Heart right ventricle (tissue), 16 donors: Measurements from ENCODE around the gene LGALS12. TPM values are rescaled to one million over a fixed set of nuclear protein-coding genes. Genes with fewer than 3 reads are reported as not detected.
"Not testable (repeated sequence)": the region's sequence is repeated elsewhere in the genome, so short reads cannot be mapped to it uniquely, and the experiment has no call there.

Experiments
- ATAC-seq, 8 donors: fragments of 200-7000 bp; cut with Tn5 transposase; one replicate each; pipeline ENCODE4 v1.9.1; 2020; ENCODE audit warnings: mild to moderate bottlenecking in 8 of 8, moderate library complexity in 8 of 8, moderate number of reproducible peaks in 1 of 8
- DNase-seq, 2 donors: peaks; one replicate each; pipeline ENCODE4 v3.0.0-alpha.2; 2020
- H3K27ac ChIP-seq, 10 donors: fragments of 200-600 bp; sonication (generic) in 2 of 10; one replicate each; pipeline versions ENCODE4 v1.5.0 to v1.8.0; 2020 to 2022; ENCODE audit warnings: mild to moderate bottlenecking in 3 of 10
- H3K27me3 ChIP-seq, 7 donors: fragments of 200-600 bp; one replicate each; pipeline ENCODE4 v1.8.0; 2021 to 2022; ENCODE audit warnings: mild to moderate bottlenecking in 2 of 7
- H3K36me3 ChIP-seq, 9 donors: fragments of 200-600 bp; sonication (generic) in 1 of 9; one replicate each; pipeline versions ENCODE4 v1.5.0 to v1.8.0; 2020 to 2022; ENCODE audit warnings: mild to moderate bottlenecking in 2 of 9
- H3K4me1 ChIP-seq, 9 donors: fragments of 200-600 bp; sonication (generic) in 1 of 9; one replicate each; pipeline versions ENCODE4 v1.5.0 to v1.8.0; 2020 to 2022; ENCODE audit warnings: mild to moderate bottlenecking in 4 of 9
- H3K4me3 ChIP-seq, 10 donors: fragments of 200-600 bp; sonication (generic) in 2 of 10; one replicate each; pipeline versions ENCODE4 v1.5.0 to v1.8.0; 2020 to 2022; ENCODE audit warnings: mild to moderate bottlenecking in 7 of 10, moderate library complexity in 2 of 10
- H3K9me3 ChIP-seq, 11 donors: fragments of 200-600 bp in 10 of 11; sonication (generic) in 2 of 11; one replicate each; pipeline versions ENCODE4 v1.5.0 to v1.8.0; 2013 to 2022; ENCODE audit warnings: mild to moderate bottlenecking in 2 of 11, control low read depth in 1 of 11, moderate library complexity in 1 of 11
- WGBS, 2 donors: extraction: QIAGEN DNeasy Blood & Tissue Kit; methylation state at CpG; one replicate each; pipeline ENCODE4 v1.1.7; 2013; ENCODE audit warnings: inconsistent platforms in 1 of 2; 5-methylcytosine and 5-hydroxymethylcytosine counted together
- intact Hi-C, 10 donors: fragments of 100-400 bp; cut with DNase I; formaldehyde crosslinking; loops; one replicate each; pipeline versions ENCODE4 v1.11.1 to v1.14.2; 2022
- polyA plus RNA-seq, 2 donors: library from polyadenylated mRNA; stranded (reverse); fragments of 200-250 nt; gene quantifications; one replicate each; pipeline ENCODE4 v1.2.3, GENCODE V29; 2013
- total RNA-seq, 10 donors: library from RNA; stranded (reverse); fragmentation: NEBNext Ultra II Directional in 3 of 10; extraction: Animal tissue kit (Norgen Biotek cat#: 25700) in 3 of 10; gene quantifications; one replicate each; pipeline versions ENCODE4 v1.2.1 to v1.2.4, GENCODE V29; 2021 to 2023
- TF ChIP-seq, protein P1 (sequence below), 9 donors: fragments of 200-600 bp; sonication (generic) in 2 of 9; IDR thresholded peaks; one replicate each; pipeline versions ENCODE4 v1.5.0 to v1.8.0; 2021 to 2022; ENCODE audit warnings: antibody characterized with exemption in 9 of 9, mild to moderate bottlenecking in 5 of 9, moderate library complexity in 1 of 9
- donor health status: Arrhythmogenic right ventricular cardiomyopathy.
- donor health status: ischemic (EF 13 %, LVEDD 7.1; RV severe dilation, severe dysfunction).
- donor health status: healthy with polysubstance abuse.
- donor health status: DM: no; HTN: yes; CAD: no.
- donor health status: DM: no; HTN: no; CAD: no.
- donor health status: ischemic (EF 25% LVEDD 6.9; RV normal size, moderate dysfunction).
- donor health status: ischemic (EF 25% LVEDD 5.7; RV mildly dilated, moderate dysfunction).
- donor health status: healthy.
- donor health status: DM: yes; HTN: yes; CAD: no.
- donor health status: Ischemic cardiomyopathy.
- donor health status: ischemic (EF 35%, LVEDD 5.7; RV mildly dilated, moderate dysfunction).
- donor health status: nonischemic (EF 11% LVEDD 7.7; RV severe dilation, severe dysfunction).
- donor health status: DM: yes; HTN: yes; CAD: no.
- donor health status: PGD.
- donor health status: ischemic (EF 29% LVEDD 5.4; RV normal size, mild dysfunction).
- donor health status: nonischemic (EF 23%, LVEDD 6.1; RV moderate dilation, normal function).

LGALS12 gene
- total and polyA plus RNA-seq, 12 donors: 0.61 to 6.9 (median 1.2) TPM; not detected in 3

- TF ChIP-seq, protein P1, sequence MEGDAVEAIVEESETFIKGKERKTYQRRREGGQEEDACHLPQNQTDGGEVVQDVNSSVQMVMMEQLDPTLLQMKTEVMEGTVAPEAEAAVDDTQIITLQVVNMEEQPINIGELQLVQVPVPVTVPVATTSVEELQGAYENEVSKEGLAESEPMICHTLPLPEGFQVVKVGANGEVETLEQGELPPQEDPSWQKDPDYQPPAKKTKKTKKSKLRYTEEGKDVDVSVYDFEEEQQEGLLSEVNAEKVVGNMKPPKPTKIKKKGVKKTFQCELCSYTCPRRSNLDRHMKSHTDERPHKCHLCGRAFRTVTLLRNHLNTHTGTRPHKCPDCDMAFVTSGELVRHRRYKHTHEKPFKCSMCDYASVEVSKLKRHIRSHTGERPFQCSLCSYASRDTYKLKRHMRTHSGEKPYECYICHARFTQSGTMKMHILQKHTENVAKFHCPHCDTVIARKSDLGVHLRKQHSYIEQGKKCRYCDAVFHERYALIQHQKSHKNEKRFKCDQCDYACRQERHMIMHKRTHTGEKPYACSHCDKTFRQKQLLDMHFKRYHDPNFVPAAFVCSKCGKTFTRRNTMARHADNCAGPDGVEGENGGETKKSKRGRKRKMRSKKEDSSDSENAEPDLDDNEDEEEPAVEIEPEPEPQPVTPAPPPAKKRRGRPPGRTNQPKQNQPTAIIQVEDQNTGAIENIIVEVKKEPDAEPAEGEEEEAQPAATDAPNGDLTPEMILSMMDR (IDR thresholded peaks at IDR 0.05): no peak
- H3K27ac ChIP-seq: no peak overlapping the region
- DNase-seq: no peak
Measured at GRCh38 chr11:63527667-63528066, 21.8 kb downstream of the LGALS12 start.

GRCh38 chr11:63528156-63528555, 22.3 kb downstream of the LGALS12 start:
- intact Hi-C loops, ATAC-seq, H3K4me3 ChIP-seq, DNase-seq, H3K36me3 ChIP-seq, H3K27me3 ChIP-seq, H3K27ac ChIP-seq: not testable (repeated sequence)
- WGBS, 2 donors: 17 to 34% methylated on average over 7 to 8 of the region's 11 CpGs
- H3K4me1 ChIP-seq: peaks cover 0 to 18% (median 0%) of the 10 kb centered on the region in 9 donors
- peaks cover 0 to 12% (median 0%) of the 10 kb centered on the region in 11 donors for H3K9me3 ChIP-seq

More at GRCh38 chr11:63527667-63528066, 21.8 kb downstream of the LGALS12 start:
- no peak overlapping the region for H3K4me3 ChIP-seq
- 88 to 94% methylated on average over 2 of the region's 2 CpGs for WGBS, 2 donors
- H3K9me3 ChIP-seq: peaks cover 0 to 17% (median 0%) of the 10 kb centered on the region in 11 donors
- peaks cover 0 to 6% (median 0%) of the 10 kb centered on the region in 7 donors for H3K27me3 ChIP-seq
- no peak for ATAC-seq
- peaks cover 0 to 15% (median 0%) of the 10 kb centered on the region in 9 donors for H3K4me1 ChIP-seq
- intact Hi-C loops: no loop called here
- no peaks in the 10 kb centered on the region for H3K36me3 ChIP-seq

GRCh38 chr11:63528729-63529278, 22.9 kb downstream of the LGALS12 start:
- ATAC-seq, H3K36me3 ChIP-seq, intact Hi-C loops, H3K9me3 ChIP-seq, H3K27ac ChIP-seq, H3K4me3 ChIP-seq, DNase-seq, H3K27me3 ChIP-seq: not testable (repeated sequence)
- 70 to 74% methylated on average over 1 of the region's 3 CpGs for WGBS, 2 donors
- H3K4me1 ChIP-seq: peaks cover 0 to 18% (median 0%) of the 10 kb centered on the region in 9 donors

- ATAC-seq, H3K9me3 ChIP-seq, H3K27ac ChIP-seq, intact Hi-C loops, H3K4me3 ChIP-seq, DNase-seq, H3K36me3 ChIP-seq, H3K27me3 ChIP-seq: not testable (repeated sequence)
- 67 to 81% methylated on average over 6 of the region's 6 CpGs for WGBS, 2 donors
- peaks cover 0 to 24% (median 0%) of the 10 kb centered on the region in 9 donors for H3K4me1 ChIP-seq
Measured at GRCh38 chr11:63529373-63529772, 23.5 kb downstream of the LGALS12 start.

- ATAC-seq: no peak
- Histone ChIP-seq H3K36me3 (no peaks in the 10 kb centered on the region), H3K27ac (no peak overlapping the region), H3K4me3 (no peak overlapping the region), H3K4me1 (peaks cover 0 to 30% (median 0%) of the 10 kb centered on the region in 9 donors), H3K9me3 (no peaks in the 10 kb centered on the region), H3K27me3 (peaks cover 0 to 6% (median 0%) of the 10 kb centered on the region in 7 donors)
- DNase-seq: no peak
- TF ChIP-seq, protein P1 (IDR thresholded peaks at IDR 0.05): no peak
- intact Hi-C loops: loop anchor here in 1 of 10 donors (10.0 kb wide), 1 partner anchor 85 kb away; the partner anchor contains the start of gene PLAAT3
- 93 to 95% methylated on average over 2 of the region's 2 CpGs for WGBS, 2 donors
Measured at GRCh38 chr11:63530021-63530420, 24.1 kb downstream of the LGALS12 start.

DNA sequence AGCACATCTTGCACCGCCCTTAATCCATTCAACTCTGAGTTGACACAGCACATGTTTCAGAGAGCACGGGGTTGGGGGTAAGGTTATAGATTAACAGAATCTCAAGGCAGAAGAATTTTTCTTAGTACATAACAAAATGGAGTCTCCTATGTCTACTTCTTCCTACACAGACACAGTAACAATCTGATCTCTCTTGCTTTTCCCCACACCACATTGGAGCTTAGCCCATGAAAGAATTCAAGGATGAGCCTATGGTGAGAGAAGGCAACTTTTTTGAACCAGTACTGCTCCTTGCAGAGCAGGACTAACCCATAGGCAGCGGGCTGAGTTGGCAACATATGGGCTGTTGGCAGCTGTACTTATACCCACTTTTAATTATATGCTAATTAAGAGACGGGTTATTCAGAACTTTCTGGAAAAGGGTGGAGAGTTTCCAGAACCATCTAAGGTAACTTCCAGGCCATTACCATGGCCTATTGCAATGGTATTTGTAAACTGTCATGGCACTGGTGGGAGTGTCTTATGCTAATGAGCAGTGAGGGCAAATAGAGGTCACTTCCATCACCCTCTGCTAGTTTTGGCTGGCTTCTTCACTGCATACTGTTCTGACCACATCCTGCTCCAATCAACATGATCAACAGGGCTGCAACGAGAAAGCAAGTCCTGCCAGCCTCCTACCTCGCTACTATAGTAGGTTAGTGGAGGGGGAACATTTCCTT, 25.3 kb downstream of the LGALS12 start:
- Histone ChIP-seq H3K27ac (peak overlapping the region in 1 of 10 donors; percentile 56), H3K4me1 (peaks cover 0 to 42% (median 4%) of the 10 kb centered on the region in 9 donors)
- not testable (repeated sequence) for H3K27me3 ChIP-seq, H3K4me3 ChIP-seq, DNase-seq, H3K9me3 ChIP-seq, H3K36me3 ChIP-seq
- ATAC-seq: peak in 7 of 8 donors; percentile 42 to 71 (median 46)
- 71 to 75% methylated on average over 4 of the region's 6 CpGs for WGBS, 2 donors
- intact Hi-C loops: loop anchor here in 1 of 10 donors (10.0 kb wide), 1 partner anchor 84 kb away; the partner anchor contains the start of gene PLAAT3
